Suprapubic skin (tissue), 4 donors: Measurements from ENCODE around the gene TMEM186. TPM values are rescaled to one million over a fixed set of nuclear protein-coding genes. Genes with fewer than 3 reads are reported as not detected.

ENCODE experiments used
- DNase-seq, 2 donors: peaks; one replicate each; pipeline ENCODE4 v3.0.0-alpha.2; 2019; ENCODE audit warnings: low spot score in 2 of 2
- H3K27ac ChIP-seq: fragments of 200-600 bp; sonication (generic); one replicate; pipeline ENCODE4 v1.5.1; 2019
- H3K27me3 ChIP-seq: fragments of 200-600 bp; sonication (generic); one replicate; pipeline ENCODE4 v1.5.1; 2019
- H3K36me3 ChIP-seq: fragments of 200-600 bp; sonication (generic); one replicate; pipeline ENCODE4 v1.5.1; 2019
- H3K4me1 ChIP-seq: fragments of 200-600 bp; sonication (generic); one replicate; pipeline ENCODE4 v1.5.1; 2019
- H3K4me3 ChIP-seq: fragments of 200-600 bp; sonication (generic); one replicate; pipeline ENCODE4 v1.5.1; 2019; ENCODE audit warnings: mild to moderate bottlenecking
- H3K9me3 ChIP-seq: fragments of 200-600 bp; sonication (generic); one replicate; pipeline ENCODE4 v1.5.1; 2019
- CTCF ChIP-seq, 2 donors: fragments of 200-600 bp in 1 of 2; fragments of 450-650 bp in 1 of 2; sonication (generic) in 1 of 2; IDR thresholded peaks; one replicate each; pipeline ENCODE4 v1.5.1; 2016 to 2019; ENCODE audit warnings: antibody characterized with exemption in 2 of 2, mild to moderate bottlenecking in 1 of 2, moderate library complexity in 1 of 2
- EP300 ChIP-seq: sonication (generic); formaldehyde crosslinking; IDR thresholded peaks from one replicate; pipeline ENCODE4 v1.6.1; 2017; ENCODE audit warnings: antibody characterized with exemption
- POLR2A ChIP-seq, 2 donors: fragments of 450-650 bp; IDR thresholded peaks; one replicate each; pipeline ENCODE4 v1.6.1; 2017; ENCODE audit warnings: antibody characterized with exemption in 2 of 2, mild to moderate bottlenecking in 2 of 2, moderate library complexity in 2 of 2
- POLR2AphosphoS5 ChIP-seq, 3 donors: sonication (generic); formaldehyde crosslinking; IDR thresholded peaks; one replicate each; pipeline ENCODE4 v1.6.1; 2017; ENCODE audit warnings: antibody characterized with exemption in 3 of 3
- WGBS: methylation state at CpG from one replicate; pipeline ENCODE4 v1.1.5; 2018; 5-methylcytosine and 5-hydroxymethylcytosine counted together
- total RNA-seq, 4 donors: library from RNA; depleted of rRNA; stranded (reverse); fragments of >200 nt; gene quantifications; one replicate each; pipeline ENCODE4 v1.1.0, GENCODE V29; 2016

TMEM186 gene
- total RNA-seq, 4 donors from 2014 or later, result 3.9 to 7.0 (median 5.0) TPM

- H3K27ac ChIP-seq, result no peak overlapping the region
- H3K36me3 ChIP-seq, result peaks cover 40% of the 10 kb centered on the region
- no peaks in the 10 kb centered on the region for H3K9me3 ChIP-seq
- peaks cover 4% of the 10 kb centered on the region for H3K4me1 ChIP-seq
- TF ChIP-seq EP300 (no peak), POLR2AphosphoS5 (IDR thresholded peaks at IDR 0.05) (no peak), POLR2A (IDR thresholded peaks at IDR 0.05) (no peak), CTCF (IDR thresholded peaks at IDR 0.05) (no peak)
- WGBS, result 96% methylated on average over 1 of the region's 1 CpG
- no peak overlapping the region for H3K4me3 ChIP-seq
- no peaks in the 10 kb centered on the region for H3K27me3 ChIP-seq
- DNase-seq, result no peak
Observed at GRCh38 chr16:8775359-8775758, 22.1 kb downstream of the TMEM186 start.

- H3K9me3 ChIP-seq, result no peaks in the 10 kb centered on the region
- no peak for DNase-seq
- TF ChIP-seq EP300 (no peak), CTCF (IDR thresholded peaks at IDR 0.05) (no peak), POLR2AphosphoS5 (IDR thresholded peaks at IDR 0.05) (no peak), POLR2A (IDR thresholded peaks at IDR 0.05) (no peak)
- H3K36me3 ChIP-seq, result peaks cover 32% of the 10 kb centered on the region
- H3K27me3 ChIP-seq, result no peaks in the 10 kb centered on the region
- H3K27ac ChIP-seq, result no peak overlapping the region
- 87% methylated on average over 11 of the region's 11 CpGs for WGBS
- H3K4me3 ChIP-seq, result no peak overlapping the region
- peaks cover 4% of the 10 kb centered on the region for H3K4me1 ChIP-seq
Observed at GRCh38 chr16:8774208-8774607, 23.2 kb downstream of the TMEM186 start.

GRCh38 chr16:8773537-8773936 lies 23.9 kb downstream of the TMEM186 start:
- Histone ChIP-seq H3K4me1 (peaks cover 4% of the 10 kb centered on the region), H3K9me3 (no peaks in the 10 kb centered on the region), H3K36me3 (peaks cover 37% of the 10 kb centered on the region), H3K27me3 (no peaks in the 10 kb centered on the region), H3K4me3 (no peak overlapping the region), H3K27ac (no peak overlapping the region)
- DNase-seq, result no peak
- TF ChIP-seq POLR2AphosphoS5 (IDR thresholded peaks at IDR 0.05) (no peak), POLR2A (IDR thresholded peaks at IDR 0.05) (no peak), CTCF (IDR thresholded peaks at IDR 0.05) (no peak), EP300 (no peak)
- WGBS, result 95% methylated on average over 3 of the region's 3 CpGs

GRCh38 chr16:8768692-8769091 lies 28.7 kb downstream of the TMEM186 start:
- no peaks in the 10 kb centered on the region for H3K4me1 ChIP-seq
- peaks cover 47% of the 10 kb centered on the region for H3K36me3 ChIP-seq
- no peak overlapping the region for H3K27ac ChIP-seq
- WGBS, result 88% methylated on average over 12 of the region's 12 CpGs
- H3K9me3 ChIP-seq, result no peaks in the 10 kb centered on the region
- H3K27me3 ChIP-seq, result no peaks in the 10 kb centered on the region
- H3K4me3 ChIP-seq, result no peak overlapping the region
- TF ChIP-seq POLR2A (IDR thresholded peaks at IDR 0.05), result no peak
- no peak for TF ChIP-seq EP300
- TF ChIP-seq CTCF (IDR thresholded peaks at IDR 0.05), result no peak
- no peak for TF ChIP-seq POLR2AphosphoS5 (IDR thresholded peaks at IDR 0.05)
- DNase-seq, result no peak

- DNase-seq, result no peak
- Histone ChIP-seq H3K9me3 (no peaks in the 10 kb centered on the region), H3K4me3 (no peak overlapping the region), H3K27me3 (no peaks in the 10 kb centered on the region), H3K4me1 (no peaks in the 10 kb centered on the region), H3K27ac (no peak overlapping the region), H3K36me3 (peaks cover 47% of the 10 kb centered on the region)
- 90% methylated on average over 12 of the region's 12 CpGs for WGBS
- no peak for TF ChIP-seq EP300
- no peak for TF ChIP-seq CTCF (IDR thresholded peaks at IDR 0.05)
- TF ChIP-seq POLR2AphosphoS5 (IDR thresholded peaks at IDR 0.05), result no peak
- no peak for TF ChIP-seq POLR2A (IDR thresholded peaks at IDR 0.05)
Observed at GRCh38 chr16:8768283-8768682, 29.2 kb downstream of the TMEM186 start.
